Measurements from ENCODE around the gene CTIF. TPM values are rescaled to one million over a fixed set of nuclear protein-coding genes. Genes with fewer than 3 reads are reported as not detected.

The CTIF gene
- total RNA-seq, 2 donors from 2014 or later, result 30.6 to 61.2 TPM

GRCh38 chr18:48889115-48889941, 350.5 kb downstream of the CTIF start:
- DNase-seq (ENCODE audit: low spot score), result peak; percentile 71
- Histone ChIP-seq H3K27me3 (no peaks in the 10 kb centered on the region), H3K27ac (no peak overlapping the region), H3K4me3 (no peak overlapping the region), H3K9me3 (no peaks in the 10 kb centered on the region), H3K36me3 (no peaks in the 10 kb centered on the region), H3K4me1 (peaks cover 0 to 30% of the 10 kb centered on the region in 2 donors)
- no peak for TF ChIP-seq CTCF (IDR thresholded peaks at IDR 0.05)

- DNase-seq (ENCODE audit: low spot score), result no peak
- Histone ChIP-seq H3K36me3 (no peaks in the 10 kb centered on the region), H3K4me3 (no peak overlapping the region), H3K9me3 (no peaks in the 10 kb centered on the region), H3K4me1 (peaks cover 0 to 30% of the 10 kb centered on the region in 2 donors), H3K27ac (no peak overlapping the region), H3K27me3 (no peaks in the 10 kb centered on the region)
- no peak for TF ChIP-seq CTCF (IDR thresholded peaks at IDR 0.05)
Measured at GRCh38 chr18:48889981-48890762, 351.3 kb downstream of the CTIF start.

- Histone ChIP-seq H3K4me1 (peaks cover 0 to 37% of the 10 kb centered on the region in 2 donors), H3K27me3 (no peaks in the 10 kb centered on the region), H3K9me3 (no peaks in the 10 kb centered on the region), H3K36me3 (no peaks in the 10 kb centered on the region), H3K4me3 (no peak overlapping the region), H3K27ac (no peak overlapping the region)
- no peak for DNase-seq (ENCODE audit: low spot score)
- no peak for TF ChIP-seq CTCF (IDR thresholded peaks at IDR 0.05)
Measured at GRCh38 chr18:48891721-48892120, 352.9 kb downstream of the CTIF start.

GRCh38 chr18:48892146-48892855, 353.5 kb downstream of the CTIF start:
- no peak for TF ChIP-seq CTCF (IDR thresholded peaks at IDR 0.05)
- Histone ChIP-seq H3K9me3 (no peaks in the 10 kb centered on the region), H3K4me1 (peaks cover 0 to 35% of the 10 kb centered on the region in 2 donors), H3K36me3 (no peaks in the 10 kb centered on the region), H3K27ac (no peak overlapping the region), H3K27me3 (no peaks in the 10 kb centered on the region), H3K4me3 (no peak overlapping the region)
- DNase-seq (ENCODE audit: low spot score), result no peak

GRCh38 chr18:48893061-48893607, 354.3 kb downstream of the CTIF start:
- peaks cover 0 to 26% of the 10 kb centered on the region in 2 donors for H3K4me1 ChIP-seq
- no peak for DNase-seq (ENCODE audit: low spot score)

More at GRCh38 chr18:48893061-48893607, 354.3 kb downstream of the CTIF start:
- no peak for TF ChIP-seq CTCF (IDR thresholded peaks at IDR 0.05)
- Histone ChIP-seq H3K4me3 (no peak overlapping the region), H3K9me3 (no peaks in the 10 kb centered on the region), H3K27me3 (no peaks in the 10 kb centered on the region), H3K27ac (no peak overlapping the region), H3K36me3 (no peaks in the 10 kb centered on the region)

Data from right atrium auricular region (tissue), 2 donors.